NCI-H1694 (cell line): Measurements from ENCODE around the gene LMF1.

Source experiments
- DNase-seq: peaks from one replicate; lab custom pipeline; 2025; lab: John Stamatoyannopoulos, UW

Gene LMF1

GRCh38 chr16:984736-985636 lies 14.2 kb upstream of the LMF1 start:
- no peak for DNase-seq

- no peak for DNase-seq
Measured at GRCh38 chr16:984121-984694, 13.4 kb upstream of the LMF1 start.

- DNase-seq = no peak
Measured at GRCh38 chr16:983044-984030, 12.6 kb upstream of the LMF1 start.

GRCh38 chr16:982145-983043 lies 11.6 kb upstream of the LMF1 start:
- DNase-seq = no peak

- DNase-seq = no peak
Measured at GRCh38 chr16:981695-982144, 10.9 kb upstream of the LMF1 start, which contains the start of gene SOX8. Gene SOX8, plus strand, starts transcription at chr16:981770. Its CDS starts 153 bp downstream, at chr16:981923.

- no peak for DNase-seq
Measured at GRCh38 chr16:980595-980854, 9.7 kb upstream of the LMF1 start.

- no peak for DNase-seq
Measured at GRCh38 chr16:979859-980594, 9.2 kb upstream of the LMF1 start.

GRCh38 chr16:979147-979546 lies 8.4 kb upstream of the LMF1 start:
- no peak for DNase-seq

- DNase-seq = no peak
Measured at GRCh38 chr16:978403-978802, 7.6 kb upstream of the LMF1 start.

GRCh38 chr16:977896-978295 lies 7.1 kb upstream of the LMF1 start:
- DNase-seq = no peak

- DNase-seq = no peak
Measured at GRCh38 chr16:977081-977701, 6.4 kb upstream of the LMF1 start.

- DNase-seq = no peak
Measured at GRCh38 chr16:976389-976931, 5.7 kb upstream of the LMF1 start.

- DNase-seq = no peak
Measured at GRCh38 chr16:975291-975690, 4.5 kb upstream of the LMF1 start.

- no peak for DNase-seq
Measured at GRCh38 chr16:974611-975261, 4.0 kb upstream of the LMF1 start.

GRCh38 chr16:974001-974601 lies 3.3 kb upstream of the LMF1 start:
- no peak for DNase-seq

GRCh38 chr16:973366-973765 lies 2.6 kb upstream of the LMF1 start:
- no peak for DNase-seq

- DNase-seq = no peak
Measured at GRCh38 chr16:972316-973002, 1.7 kb upstream of the LMF1 start.

- DNase-seq = no peak
Measured at GRCh38 chr16:971981-972315, 1.2 kb upstream of the LMF1 start.

GRCh38 chr16:971582-971905 lies 760 bp upstream of the LMF1 start:
- no peak for DNase-seq
